ENCODE data around the gene OR2V1.
"Not testable (repeated sequence)": the region's sequence is repeated elsewhere in the genome, so short reads cannot be mapped to it uniquely, and the experiment has no call there.

The OR2V1 gene

GRCh38 chr5:181100121-181100875 lies 30.7 kb downstream of the OR2V1 start:
- no peak for DNase-seq (ENCODE audit: low read depth in 1 of 2, low spot score in 1 of 2)
- in situ Hi-C loops (cut with HindIII; ENCODE audit: low pct_unique_long_range_greater_than_20kb, low sequenced_read_pairs) = no loop called here
- TF ChIP-seq JUND (IDR thresholded peaks at IDR 0.05; ENCODE audit: low read depth) = no peak

- no peak for DNase-seq (ENCODE audit: low read depth in 1 of 2, low spot score in 1 of 2)
- no peak for TF ChIP-seq JUND (IDR thresholded peaks at IDR 0.05; ENCODE audit: low read depth)
- in situ Hi-C loops (cut with HindIII; ENCODE audit: low pct_unique_long_range_greater_than_20kb, low sequenced_read_pairs) = no loop called here
These were observed 31.3 kb downstream of the OR2V1 start for GRCh38 chr5:181099602-181100086.

- no peak for TF ChIP-seq JUND (IDR thresholded peaks at IDR 0.05; ENCODE audit: low read depth)
- no peak for DNase-seq (ENCODE audit: low read depth in 1 of 2, low spot score in 1 of 2)
- in situ Hi-C loops (cut with HindIII; ENCODE audit: low pct_unique_long_range_greater_than_20kb, low sequenced_read_pairs) = no loop called here
These were observed 32.0 kb downstream of the OR2V1 start for GRCh38 chr5:181098762-181099601.

GRCh38 chr5:181097759-181098491 lies 33.0 kb downstream of the OR2V1 start:
- DNase-seq (ENCODE audit: low read depth in 1 of 2, low spot score in 1 of 2); in situ Hi-C loops (cut with HindIII; ENCODE audit: low pct_unique_long_range_greater_than_20kb, low sequenced_read_pairs): not testable (repeated sequence)

GRCh38 chr5:181097383-181097753 lies 33.6 kb downstream of the OR2V1 start:
- DNase-seq (ENCODE audit: low read depth in 1 of 2, low spot score in 1 of 2); in situ Hi-C loops (cut with HindIII; ENCODE audit: low pct_unique_long_range_greater_than_20kb, low sequenced_read_pairs): not testable (repeated sequence)

GRCh38 chr5:181096721-181097382 lies 34.1 kb downstream of the OR2V1 start:
- in situ Hi-C loops (cut with HindIII; ENCODE audit: low pct_unique_long_range_greater_than_20kb, low sequenced_read_pairs); DNase-seq (ENCODE audit: low read depth in 1 of 2, low spot score in 1 of 2): not testable (repeated sequence)

GRCh38 chr5:181095162-181095561 lies 35.8 kb downstream of the OR2V1 start:
- DNase-seq (ENCODE audit: low read depth in 1 of 2, low spot score in 1 of 2); in situ Hi-C loops (cut with HindIII; ENCODE audit: low pct_unique_long_range_greater_than_20kb, low sequenced_read_pairs): not testable (repeated sequence)

- in situ Hi-C loops (cut with HindIII; ENCODE audit: low pct_unique_long_range_greater_than_20kb, low sequenced_read_pairs) = no loop called here
These were observed 38.5 kb downstream of the OR2V1 start for GRCh38 chr5:181092428-181092827.

GRCh38 chr5:181088289-181088688 lies 42.7 kb downstream of the OR2V1 start:
- peak; percentile 43 to 44 for DNase-seq (ENCODE audit: low read depth in 1 of 2, low spot score in 1 of 2)
- in situ Hi-C loops (cut with HindIII; ENCODE audit: low pct_unique_long_range_greater_than_20kb, low sequenced_read_pairs) = no loop called here
- no peak for TF ChIP-seq JUND (IDR thresholded peaks at IDR 0.05; ENCODE audit: low read depth)

More at GRCh38 chr5:181092428-181092827, 38.5 kb downstream of the OR2V1 start:
- no peak for TF ChIP-seq JUND (IDR thresholded peaks at IDR 0.05; ENCODE audit: low read depth)
- DNase-seq (ENCODE audit: low read depth in 1 of 2, low spot score in 1 of 2) = no peak

- DNase-seq (ENCODE audit: low read depth in 1 of 2, low spot score in 1 of 2) = no peak
- in situ Hi-C loops (cut with HindIII; ENCODE audit: low pct_unique_long_range_greater_than_20kb, low sequenced_read_pairs) = no loop called here
- no peak for TF ChIP-seq JUND (IDR thresholded peaks at IDR 0.05; ENCODE audit: low read depth)
These were observed 43.7 kb downstream of the OR2V1 start for GRCh38 chr5:181087309-181087708.

- no peak for TF ChIP-seq JUND (IDR thresholded peaks at IDR 0.05; ENCODE audit: low read depth)
- DNase-seq (ENCODE audit: low read depth in 1 of 2, low spot score in 1 of 2) = no peak
- in situ Hi-C loops (cut with HindIII; ENCODE audit: low pct_unique_long_range_greater_than_20kb, low sequenced_read_pairs) = no loop called here
These were observed 44.1 kb downstream of the OR2V1 start for GRCh38 chr5:181086884-181087205.
